A549 (cell line): ENCODE results near the gene CARF.

Experiments
- BHLHE40 ChIP-seq: IDR thresholded peaks from 2 replicates; pipeline ENCODE4 v1.6.1; 2012; ENCODE audit warnings: low read depth, low read length, inconsistent platforms
- CBX8 ChIP-seq: fragments of 200-600 bp; sonication (generic); IDR thresholded peaks from 2 replicates; pipeline ENCODE4 v1.6.1; 2016
- CTCF ChIP-seq: fragments of >200 bp; sonication (Bioruptor Twin); formaldehyde crosslinking; IDR thresholded peaks from 3 replicates; pipeline ENCODE4 v1.5.1; 2016
- EHF ChIP-seq: fragments of 250-450 bp; sonication (Bioruptor Pico); IDR thresholded peaks from 2 replicates; pipeline ENCODE4 v1.5.0; 2020; ENCODE audit warnings: mild to moderate bottlenecking
- ELK1 ChIP-seq: fragments of 150-350 bp; IDR thresholded peaks from 2 replicates; pipeline ENCODE4 v1.6.1; 2014; ENCODE audit warnings: low read depth, mild to moderate bottlenecking, low read length
- MAFK ChIP-seq: fragments of 450-650 bp; IDR thresholded peaks from 2 replicates; pipeline ENCODE4 v1.6.1; 2014; ENCODE audit not compliant: partially characterized antibody
- MAX ChIP-seq: IDR thresholded peaks from 2 replicates; pipeline ENCODE4 v1.6.1; 2012
- MYC ChIP-seq: IDR thresholded peaks from 2 replicates; pipeline ENCODE4 v1.6.1; 2012; ENCODE audit warnings: mild to moderate bottlenecking, inconsistent platforms, low read length, improper control_type of control experiment, borderline replicate concordance
- PBX3 ChIP-seq: IDR thresholded peaks from 2 replicates; pipeline ENCODE4 v1.6.1; 2012
- PHF8 ChIP-seq: fragments of 200-600 bp; sonication (generic); IDR thresholded peaks from 2 replicates; pipeline ENCODE4 v1.6.1; 2016; ENCODE audit warnings: low read depth, mild to moderate bottlenecking, antibody characterized with exemption, moderate library complexity, borderline replicate concordance
- POLR2A ChIP-seq: IDR thresholded peaks from 2 replicates; pipeline ENCODE4 v1.6.1; 2012; ENCODE audit warnings: mild to moderate bottlenecking, low read length
- POLR2AphosphoS2 ChIP-seq: conservative IDR thresholded peaks from 2 replicates; pipeline ENCODE4 v1.6.1; 2012; ENCODE audit warnings: low read length, improper control_type of control experiment, inconsistent platforms
- RCOR1 ChIP-seq: fragments of 150-350 bp; IDR thresholded peaks from 2 replicates; pipeline ENCODE4 v1.6.1; 2014; ENCODE audit warnings: antibody characterized with exemption, low read length, low read depth
- REST ChIP-seq: fragments of 200-600 bp; sonication (generic); IDR thresholded peaks from 2 replicates; pipeline ENCODE4 v1.6.1; 2016; ENCODE audit warnings: antibody characterized with exemption, mild to moderate bottlenecking, moderate library complexity

- TF ChIP-seq EHF (CRISPR knock-in tag): no peak
- TF ChIP-seq CBX8: no peak
- no peak for TF ChIP-seq PBX3
- no peak for TF ChIP-seq POLR2A
- TF ChIP-seq CTCF: no peak
- TF ChIP-seq MYC: no peak
- no peak for TF ChIP-seq REST
- TF ChIP-seq PHF8: no peak
- no peak for TF ChIP-seq MAFK
- no peak for TF ChIP-seq MAX
- no peak for TF ChIP-seq RCOR1
- TF ChIP-seq POLR2AphosphoS2: no peak
- no peak for TF ChIP-seq BHLHE40
- TF ChIP-seq ELK1: no peak
These were observed 110.7 kb downstream of the CARF start for GRCh38 chr2:203022751-203023150.
